ENCODE data around the gene SPATS2.
"Not testable (repeated sequence)": the region's sequence is repeated elsewhere in the genome, so short reads cannot be mapped to it uniquely, and the experiment has no call there.

The SPATS2 gene

DNA sequence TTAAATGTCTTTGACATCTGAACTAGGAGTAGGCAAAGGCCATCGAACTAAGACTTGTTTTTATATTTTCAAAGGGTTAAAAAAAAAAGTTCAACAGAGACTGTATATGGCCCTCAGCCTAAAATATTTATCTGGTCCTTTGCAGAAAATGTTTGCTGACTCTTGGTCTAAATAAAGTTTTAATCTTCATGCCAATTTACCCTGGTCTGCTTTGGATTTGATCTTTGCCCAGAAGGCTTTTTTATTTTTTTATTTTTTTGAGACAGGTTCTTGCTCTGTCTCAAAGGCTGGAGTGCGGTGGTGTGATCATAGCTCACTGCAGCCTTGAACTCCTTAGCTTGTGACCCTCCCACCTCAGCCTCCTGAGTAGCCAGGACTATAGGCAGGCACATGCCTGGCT is 47.1 kb downstream of the SPATS2 start:
- DNase-seq = no peak

- DNase-seq = no peak
These were observed 48.3 kb downstream of the SPATS2 start for GRCh38 chr12:49415521-49415970.

DNA sequence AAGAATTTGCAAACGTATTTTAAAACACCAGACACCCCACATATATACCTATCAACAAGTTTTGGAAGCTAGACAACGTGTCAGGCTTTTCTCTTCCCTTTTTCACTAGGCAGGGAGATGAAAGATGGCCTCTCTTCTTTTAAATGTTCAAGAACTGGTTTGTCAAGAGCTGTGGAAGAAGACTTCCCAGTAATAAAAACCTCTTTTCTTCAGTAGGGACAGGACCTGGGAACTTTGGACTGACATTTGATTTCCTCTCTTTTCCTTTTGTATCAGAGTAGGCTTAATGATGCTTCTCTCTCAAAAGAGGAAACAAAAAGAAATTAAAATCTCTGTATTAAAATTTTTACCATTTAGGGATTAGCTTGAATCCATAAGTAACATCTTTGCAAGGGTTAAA is 49.6 kb downstream of the SPATS2 start:
- DNase-seq = no peak

DNA sequence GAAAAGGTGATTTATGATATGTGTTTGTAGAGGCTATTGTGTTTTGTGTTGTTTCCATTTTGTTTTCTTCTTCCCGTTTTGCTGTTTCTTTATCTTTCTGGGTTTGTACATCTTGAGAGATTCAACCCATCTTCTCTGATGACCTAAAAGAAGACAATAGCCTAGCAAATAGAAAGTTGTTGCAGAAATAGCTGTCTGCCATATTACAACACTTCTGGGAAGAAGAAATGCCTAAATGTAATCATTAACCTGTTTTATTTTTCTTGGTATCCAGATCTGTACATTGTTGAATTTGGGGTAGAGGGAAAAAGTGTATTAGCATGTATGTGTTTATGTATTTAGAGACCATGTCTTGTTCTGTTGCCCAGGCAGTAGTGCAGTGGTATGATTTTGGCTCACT is 50.3 kb downstream of the SPATS2 start:
- DNase-seq = no peak

- DNase-seq = no peak
These were observed 53.3 kb downstream of the SPATS2 start for GRCh38 chr12:49420556-49420955.

GRCh38 chr12:49422114-49422513 is 54.9 kb downstream of the SPATS2 start:
- no peak for DNase-seq

DNA sequence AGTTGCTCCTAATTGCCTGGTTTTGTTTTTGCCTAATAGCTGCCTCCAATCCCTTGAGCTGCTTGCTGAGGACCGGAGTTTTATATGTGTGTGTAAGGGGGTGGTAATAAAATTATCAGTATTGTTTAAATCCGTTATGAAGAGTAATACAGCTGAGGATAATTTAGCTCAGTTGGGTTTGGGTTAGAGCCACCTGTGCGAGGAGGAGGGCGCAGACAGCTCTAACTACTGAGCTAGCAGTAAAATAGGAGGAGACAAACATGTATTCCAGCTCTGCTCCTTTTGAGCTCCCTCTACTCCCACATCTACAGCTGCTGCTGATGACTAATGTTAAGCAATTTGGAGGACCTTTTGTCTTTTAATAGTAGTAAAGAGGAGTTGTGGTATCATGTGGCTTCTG is 61.5 kb downstream of the SPATS2 start:
- DNase-seq = no peak

DNA sequence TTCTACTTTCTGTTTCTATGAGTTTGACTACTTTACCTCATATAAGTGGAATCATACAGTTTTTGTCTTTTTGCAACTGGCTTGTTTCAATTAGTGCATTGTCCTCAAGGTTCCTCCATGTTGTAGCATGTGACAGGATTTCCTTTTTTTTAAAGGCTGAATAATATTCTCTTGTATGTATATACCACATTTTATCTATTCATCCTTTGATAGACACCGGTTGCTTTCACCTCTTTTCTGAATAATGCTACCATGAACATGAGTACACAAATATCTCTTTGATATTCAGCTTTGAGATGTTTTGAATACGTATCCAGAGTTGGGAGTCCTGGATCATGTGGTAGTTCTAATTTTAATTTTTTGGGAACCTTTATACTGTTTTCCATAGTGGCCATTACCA is 65.4 kb downstream of the SPATS2 start:
- DNase-seq = no peak

GRCh38 chr12:49436799-49437198 is 69.5 kb downstream of the SPATS2 start:
- DNase-seq = not testable (repeated sequence)

DNA sequence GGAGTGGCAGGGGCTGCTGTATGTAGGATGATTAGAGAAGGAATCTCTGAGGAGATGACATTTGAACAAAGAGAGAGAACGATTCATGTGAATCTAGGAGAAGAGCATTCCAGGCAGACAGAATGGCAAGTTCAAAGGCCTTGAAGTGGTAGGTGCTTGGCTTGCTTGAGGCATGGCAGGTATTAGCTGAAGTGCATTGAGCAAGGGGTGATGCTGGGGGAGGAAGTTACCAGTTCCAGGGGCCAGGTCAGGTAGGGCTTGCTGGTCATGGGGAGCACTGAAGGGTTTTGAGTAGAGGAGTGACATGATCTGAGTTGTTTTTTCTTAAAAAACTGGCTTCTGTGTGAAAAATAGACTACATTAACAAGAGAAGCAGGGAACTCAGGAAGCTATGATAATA is 71.8 kb downstream of the SPATS2 start:
- DNase-seq = no peak

- no peak for DNase-seq
These were observed 72.8 kb downstream of the SPATS2 start for GRCh38 chr12:49440035-49440434.

DNA sequence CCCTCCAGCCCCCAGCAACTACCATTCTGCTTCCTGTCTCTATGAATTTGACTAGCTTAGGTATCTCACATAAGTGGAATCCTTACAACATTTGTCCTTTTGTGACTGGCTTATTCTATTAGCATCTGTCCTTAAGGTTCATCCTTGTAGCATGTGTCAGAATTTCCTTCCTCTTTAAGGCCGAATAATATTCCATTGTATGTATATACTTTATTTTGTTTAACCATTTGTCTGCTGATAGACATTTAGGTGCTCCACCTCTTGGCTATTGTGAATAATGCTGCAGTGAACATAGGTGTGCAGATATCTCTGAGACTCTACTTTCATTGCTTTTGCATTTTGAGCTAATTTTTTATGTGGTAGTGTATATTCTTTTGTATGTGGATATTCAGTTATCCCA is 75.7 kb downstream of the SPATS2 start:
- DNase-seq = no peak

- no peak for DNase-seq
These were observed 79.3 kb downstream of the SPATS2 start for GRCh38 chr12:49446571-49446970.

DNA sequence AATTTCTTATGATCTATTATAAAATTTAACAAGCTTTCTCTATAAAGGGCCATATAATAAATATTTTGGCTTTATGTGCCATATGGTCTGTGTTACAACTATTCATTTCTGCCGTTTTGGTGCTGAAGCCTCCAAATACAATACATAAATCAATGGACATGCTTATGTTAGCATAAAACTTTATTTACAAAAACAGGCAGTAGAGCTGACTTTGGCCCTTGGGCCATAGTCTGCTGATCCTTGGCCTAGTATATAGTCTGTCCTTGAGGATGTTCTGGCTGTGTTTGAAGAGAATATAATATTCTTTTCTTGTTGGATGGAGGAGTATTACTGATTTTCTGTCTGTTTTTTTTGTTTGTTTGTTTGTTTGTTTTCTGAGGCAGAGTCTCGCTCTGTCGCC is 81.6 kb downstream of the SPATS2 start:
- no peak for DNase-seq

- DNase-seq = no peak
These were observed 84.4 kb downstream of the SPATS2 start for GRCh38 chr12:49451468-49452259.

DNA sequence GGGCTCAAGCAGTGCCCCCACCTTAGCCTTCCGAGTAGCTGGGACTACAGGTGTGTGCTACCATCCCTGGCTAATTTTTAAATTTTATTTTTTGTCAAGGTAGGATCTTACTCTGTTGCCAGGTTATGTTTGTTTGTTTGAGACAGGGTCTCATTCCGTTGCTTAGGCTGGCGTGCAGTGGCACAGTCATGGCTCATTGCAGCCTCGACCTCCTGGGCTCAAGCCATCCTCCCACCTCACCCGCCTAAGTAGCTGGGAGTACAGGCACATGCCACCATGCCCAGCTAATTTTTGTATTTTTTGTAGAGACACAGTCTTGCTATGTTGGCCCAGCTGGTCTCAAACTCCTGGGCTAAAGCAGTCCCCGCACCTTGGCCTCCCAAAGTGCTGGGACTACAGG is 88.2 kb downstream of the SPATS2 start:
- DNase-seq = no peak

DNA sequence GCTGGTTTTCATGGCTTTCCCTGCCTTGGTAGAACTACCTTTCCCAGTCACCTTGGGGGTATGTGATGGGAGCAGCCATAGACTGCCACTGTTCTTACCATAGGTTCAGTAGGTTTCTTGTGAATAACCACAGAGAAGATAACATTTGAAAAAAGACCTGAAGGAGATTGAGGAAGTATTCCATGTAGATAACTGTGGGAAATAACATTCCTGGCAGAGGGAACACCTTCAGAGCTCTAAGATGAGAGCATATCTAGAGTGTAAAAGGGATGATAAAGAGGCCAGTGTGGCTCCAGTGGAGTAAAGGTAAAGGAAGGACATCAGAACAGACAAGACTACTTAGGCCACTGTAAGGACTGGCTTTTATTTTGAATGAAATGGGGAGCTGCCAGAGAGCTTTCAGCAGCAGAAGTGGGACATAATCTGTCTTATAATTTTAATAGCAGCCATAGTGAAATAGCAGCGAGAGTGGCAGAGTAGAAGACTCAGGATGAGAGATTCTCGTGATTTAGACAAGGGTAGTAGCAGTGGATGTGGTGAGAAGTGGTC is 88.9 kb downstream of the SPATS2 start:
- no peak for DNase-seq

- no peak for DNase-seq
These were observed 91.6 kb downstream of the SPATS2 start for GRCh38 chr12:49458816-49459215.

- DNase-seq = no peak
These were observed 94.0 kb downstream of the SPATS2 start for GRCh38 chr12:49461221-49461620.

DNA sequence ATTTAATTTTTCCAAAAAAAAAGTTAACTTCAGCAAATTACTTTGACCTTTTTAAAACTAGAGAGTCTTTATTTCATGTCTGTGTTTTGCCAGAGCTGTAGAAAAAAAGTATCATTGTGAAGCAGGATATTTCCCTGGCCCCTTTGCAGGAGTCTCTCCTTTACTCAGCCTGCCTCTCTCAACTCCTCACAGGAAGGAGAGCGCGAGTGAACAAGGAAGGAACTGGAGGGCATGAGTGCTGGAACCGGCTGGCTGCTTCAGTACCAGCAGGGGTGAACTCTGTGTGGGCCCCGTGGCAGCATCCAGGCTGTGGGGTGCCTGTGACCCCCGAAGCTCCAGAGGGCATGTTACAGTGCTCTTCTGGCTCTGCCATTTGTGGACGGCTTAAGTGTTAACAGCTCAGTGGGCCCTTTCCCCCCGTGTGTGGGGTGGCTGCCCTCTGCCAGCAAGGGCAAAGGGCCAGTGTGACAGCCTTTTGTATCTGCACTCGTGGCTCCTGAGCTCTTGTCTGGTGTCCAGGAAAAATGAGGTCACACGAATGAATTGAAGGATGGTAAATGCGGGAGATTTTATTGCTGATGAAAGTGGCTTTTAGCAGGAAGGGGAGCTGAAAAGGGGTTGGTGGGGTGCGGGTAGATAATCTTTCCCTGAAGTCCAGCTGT is 95.0 kb downstream of the SPATS2 start:
- no peak for DNase-seq

DNA sequence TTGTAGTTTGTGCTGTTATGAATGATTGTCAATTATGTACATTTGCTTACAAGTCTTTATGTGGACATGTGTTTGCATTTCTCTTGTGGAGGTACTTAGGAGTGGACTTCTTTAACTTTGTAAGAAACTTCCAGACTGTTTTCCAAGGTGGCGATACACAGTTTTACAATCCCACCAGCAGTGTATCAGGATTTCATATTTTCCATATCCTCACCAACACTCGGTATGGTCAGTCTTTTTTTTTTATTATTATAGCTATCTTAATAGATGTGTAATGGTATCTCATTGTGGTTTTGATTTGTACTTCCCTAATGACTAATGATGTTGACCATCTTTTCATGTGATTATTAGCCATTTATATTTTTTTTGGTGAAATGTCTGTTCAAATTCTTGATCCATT is 97.9 kb downstream of the SPATS2 start:
- DNase-seq = no peak

- DNase-seq = no peak
These were observed 103.7 kb downstream of the SPATS2 start for GRCh38 chr12:49470986-49471385.

GRCh38 chr12:49471557-49471956 is 104.3 kb downstream of the SPATS2 start:
- DNase-seq = no peak

- DNase-seq = no peak
These were observed 108.8 kb downstream of the SPATS2 start for GRCh38 chr12:49476091-49476490.
